ENCODE results near the gene CCDC12.

DNA sequence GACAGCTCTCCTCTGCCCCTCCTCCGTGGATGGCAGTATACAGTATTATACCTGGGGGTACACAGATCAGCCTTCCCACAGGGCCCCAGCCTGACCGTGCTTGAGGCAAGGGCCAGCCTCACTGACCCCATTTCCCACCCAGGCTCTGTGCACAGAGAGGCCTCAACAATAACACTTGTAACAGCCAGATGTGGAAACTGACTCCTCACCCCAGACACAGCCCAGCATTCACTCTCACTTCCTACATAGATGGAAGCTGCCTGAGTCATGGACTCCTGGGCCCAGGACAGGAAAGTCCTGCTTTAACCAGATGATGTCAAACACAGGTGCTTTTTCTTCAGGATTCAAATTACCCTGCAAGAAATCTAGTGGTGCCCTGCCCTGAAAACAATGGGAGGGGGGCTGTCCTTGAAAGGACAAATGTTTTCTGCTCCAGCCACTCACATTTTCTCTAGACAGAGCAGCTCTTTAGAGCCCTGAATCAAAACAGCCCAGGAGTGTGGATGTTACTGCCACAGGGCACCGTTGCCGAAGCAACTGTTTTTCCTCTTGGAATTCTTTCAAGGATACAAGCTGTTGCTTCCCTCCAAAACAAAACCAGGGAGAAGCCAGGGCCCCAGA is 16.4 kb downstream of the CCDC12 start:
- TF ChIP-seq, protein P1, sequence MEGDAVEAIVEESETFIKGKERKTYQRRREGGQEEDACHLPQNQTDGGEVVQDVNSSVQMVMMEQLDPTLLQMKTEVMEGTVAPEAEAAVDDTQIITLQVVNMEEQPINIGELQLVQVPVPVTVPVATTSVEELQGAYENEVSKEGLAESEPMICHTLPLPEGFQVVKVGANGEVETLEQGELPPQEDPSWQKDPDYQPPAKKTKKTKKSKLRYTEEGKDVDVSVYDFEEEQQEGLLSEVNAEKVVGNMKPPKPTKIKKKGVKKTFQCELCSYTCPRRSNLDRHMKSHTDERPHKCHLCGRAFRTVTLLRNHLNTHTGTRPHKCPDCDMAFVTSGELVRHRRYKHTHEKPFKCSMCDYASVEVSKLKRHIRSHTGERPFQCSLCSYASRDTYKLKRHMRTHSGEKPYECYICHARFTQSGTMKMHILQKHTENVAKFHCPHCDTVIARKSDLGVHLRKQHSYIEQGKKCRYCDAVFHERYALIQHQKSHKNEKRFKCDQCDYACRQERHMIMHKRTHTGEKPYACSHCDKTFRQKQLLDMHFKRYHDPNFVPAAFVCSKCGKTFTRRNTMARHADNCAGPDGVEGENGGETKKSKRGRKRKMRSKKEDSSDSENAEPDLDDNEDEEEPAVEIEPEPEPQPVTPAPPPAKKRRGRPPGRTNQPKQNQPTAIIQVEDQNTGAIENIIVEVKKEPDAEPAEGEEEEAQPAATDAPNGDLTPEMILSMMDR (IDR thresholded peaks at IDR 0.05): no peak
- TF ChIP-seq EZH2phosphoT487 (IDR thresholded peaks at IDR 0.05) (no peak), EZH2 (IDR thresholded peaks at IDR 0.05) (no peak)
